GM12878 (cell line): ENCODE measurements around the gene MITF. TPM values are rescaled to one million over a fixed set of nuclear protein-coding genes. Genes with fewer than 3 reads are reported as not detected.

ENCODE experiments used
- ATAC-seq: fragments of 200-7000 bp; cut with Tn5 transposase; 3 replicates; pipeline ENCODE4 v1.9.1; 2020; ENCODE audit warnings: mild to moderate bottlenecking, moderate library complexity
- BruUV-seq: library from RNA; stranded (reverse); fragments of 400-500 nt; replicated peaks from 2 replicates; lab custom pipeline; 2021; lab: Mats Ljungman, UMichigan
- CTCF ChIA-PET: fragments of 300-600 bp; sonication (Branson Sonifier 250); formaldehyde crosslinking; extraction: SDS; loops from one replicate; lab custom pipeline; 2021; ENCODE audit warnings: inconsistent platforms; lab: Yijun Ruan, JAX
- POLR2A ChIA-PET: fragments of 350-600 bp; formaldehyde crosslinking; extraction: SDS; loops from one replicate; lab custom pipeline; 2021; ENCODE audit warnings: inconsistent platforms; lab: Charles Lee
- RAD21 ChIA-PET: fragments of 300-600 bp; sonication (Branson Sonifier 250); formaldehyde crosslinking; loops from one replicate; lab custom pipeline; 2023; ENCODE audit warnings: antibody characterized with exemption; ENCODE audit not compliant: unreplicated experiment; lab: Charles Lee
- SMC1A ChIA-PET: fragments of 300-600 bp; sonication (Branson Sonifier 250); formaldehyde crosslinking; loops from one replicate; lab custom pipeline; 2023; ENCODE audit not compliant: unreplicated experiment, uncharacterized antibody; lab: Charles Lee
- DNase-seq: peaks from one replicate; pipeline ENCODE4 v3.0.0-alpha.2; 2011; ENCODE audit warnings: low read depth, low spot score
- FAIRE-seq: peaks from 3 replicates; lab custom pipeline; 2011; peaks lifted over from hg19 to GRCh38; lab: Jason Lieb, UNC
- H2AFZ ChIP-seq: 2 replicates; pipeline ENCODE4 v1.6.0; 2011; ENCODE audit warnings: low read depth, low read length, control low read depth; ENCODE audit not compliant: control insufficient read depth
- H3K27ac ChIP-seq: 2 replicates; pipeline ENCODE4 v1.5.1; 2011; ENCODE audit warnings: control low read depth; ENCODE audit not compliant: control insufficient read depth, insufficient read depth
- H3K27me3 ChIP-seq, 2 experiments: replicated peaks in 1 of 2; 2 replicates each; pipeline versions ENCODE4 v1.6.0 to v1.6.1; 2011; ENCODE audit warnings: low read length in 1 of 2; ENCODE audit not compliant: control insufficient read depth in 2 of 2, insufficient read depth in 2 of 2
- H3K36me3 ChIP-seq, 2 experiments: 2 replicates each; pipeline ENCODE4 v1.5.1; 2011; ENCODE audit warnings: low read length in 1 of 2; ENCODE audit not compliant: control insufficient read depth in 2 of 2, insufficient read depth in 2 of 2
- H3K4me1 ChIP-seq: 2 replicates; pipeline ENCODE4 v1.6.1; 2011; ENCODE audit warnings: mild to moderate bottlenecking, low read length, moderate library complexity, mixed read lengths; ENCODE audit not compliant: control insufficient read depth, insufficient read depth
- H3K4me2 ChIP-seq: 2 replicates; pipeline ENCODE4 v1.6.0; 2011; ENCODE audit warnings: control low read depth; ENCODE audit not compliant: control insufficient read depth, insufficient read depth
- H3K4me3 ChIP-seq: fragments of 200-600 bp; sonication (generic); 2 replicates; pipeline ENCODE4 v1.5.1; 2016
- H3K79me2 ChIP-seq: 2 replicates; pipeline ENCODE4 v1.6.0; 2011; ENCODE audit warnings: low read length; ENCODE audit not compliant: control insufficient read depth, insufficient read depth
- H3K9ac ChIP-seq: 2 replicates; pipeline ENCODE4 v1.8.0; 2011; ENCODE audit warnings: low read length, control low read depth, mixed read lengths; ENCODE audit not compliant: control insufficient read depth, insufficient read depth
- H3K9me3 ChIP-seq: replicated peaks from 3 replicates; pipeline ENCODE4 v1.5.1; 2011; ENCODE audit warnings: mild to moderate bottlenecking, low read length; ENCODE audit not compliant: control insufficient read depth, insufficient read depth
- H4K20me1 ChIP-seq: 2 replicates; pipeline ENCODE4 v1.6.0; 2011; ENCODE audit not compliant: control insufficient read depth, insufficient read depth
- ASH2L ChIP-seq: fragments of 300-600, 200-600 bp; sonication (generic); IDR thresholded peaks from 2 replicates; pipeline ENCODE4 v1.6.1; 2017; ENCODE audit warnings: low read depth, mild to moderate bottlenecking, borderline replicate concordance
- CREB1 ChIP-seq: IDR thresholded peaks from 2 replicates; pipeline ENCODE4 v1.6.1; 2012; ENCODE audit warnings: low read depth, mild to moderate bottlenecking, inconsistent platforms
- HDGF ChIP-seq: fragments of 450-650 bp; IDR thresholded peaks from 2 replicates; pipeline ENCODE4 v1.6.1; 2016; ENCODE audit warnings: antibody characterized with exemption
- MTA3 ChIP-seq: IDR thresholded peaks from 2 replicates; pipeline ENCODE4 v1.6.1; 2012; ENCODE audit warnings: low read length, inconsistent platforms, borderline replicate concordance
- MXI1 ChIP-seq: fragments of 150-350 bp; IDR thresholded peaks from 2 replicates; pipeline ENCODE4 v1.6.1; 2011; ENCODE audit warnings: low read depth, mild to moderate bottlenecking, inconsistent platforms, low read length, improper control_type of control experiment
- NR2C2 ChIP-seq: IDR thresholded peaks from 2 replicates; pipeline ENCODE4 v1.6.1; 2011; ENCODE audit warnings: borderline replicate concordance, low read depth; ENCODE audit not compliant: control insufficient read depth, insufficient read length
- PRDM15 ChIP-seq: fragments of 450-650 bp; formaldehyde crosslinking; IDR thresholded peaks from 2 replicates; pipeline ENCODE4 v1.4.0; 2020; ENCODE audit warnings: mild to moderate bottlenecking, moderate library complexity
- RAD51 ChIP-seq: fragments of 450-650 bp; IDR thresholded peaks from 2 replicates; pipeline ENCODE4 v1.6.1; 2016; ENCODE audit warnings: moderate library complexity, mild to moderate bottlenecking, inconsistent platforms
- RCOR1 ChIP-seq: conservative IDR thresholded peaks from 2 replicates; pipeline ENCODE4 v1.6.1; 2012; ENCODE audit warnings: low read depth, low read length, improper control_type of control experiment
- RELA ChIP-seq: fragments of 450-650 bp; IDR thresholded peaks from 2 replicates; pipeline ENCODE4 v1.8.0; 2014; ENCODE audit warnings: borderline replicate concordance; ENCODE audit not compliant: partially characterized antibody
- RFX5 ChIP-seq: IDR thresholded peaks from 2 replicates; pipeline ENCODE4 v1.6.1; 2011; ENCODE audit warnings: low read depth, low read length, improper control_type of control experiment
- SMAD1 ChIP-seq: fragments of 450-650 bp; IDR thresholded peaks from 2 replicates; pipeline ENCODE4 v1.6.1; 2018; ENCODE audit warnings: mild to moderate bottlenecking, low read depth; ENCODE audit not compliant: partially characterized antibody
- YBX1 ChIP-seq: fragments of 450-650 bp; IDR thresholded peaks from 2 replicates; pipeline ENCODE4 v1.6.1; 2016; ENCODE audit warnings: antibody characterized with exemption
- ZNF217 ChIP-seq: fragments of 450-650 bp; IDR thresholded peaks from 2 replicates; pipeline ENCODE4 v1.6.1; 2017; ENCODE audit warnings: antibody characterized with exemption, mild to moderate bottlenecking
- WGBS: methylation state at CpG from one replicate; pipeline ENCODE4 v1.1.6; 2016; ENCODE audit warnings: low lambda C conversion rate; ENCODE audit not compliant: insufficient replicate concordance, insufficient coverage; ENCODE audit errors: missing lambda C conversion rate; 5-methylcytosine and 5-hydroxymethylcytosine counted together
- in situ Hi-C: fragments of 300-500 bp; cut with MboI; formaldehyde crosslinking; loops from 9 replicates; pipeline ENCODE4 v1.14.3; 2018; ENCODE audit warnings: mixed read lengths
- intact Hi-C: fragments of 100-400 bp; cut with micrococcal nuclease; formaldehyde crosslinking; loops from one replicate; pipeline ENCODE4 v1.14.2; 2022; ENCODE audit not compliant: unreplicated experiment
- polyA plus RNA-seq, 11 experiments: library from polyadenylated mRNA; depleted of rRNA in 4 of 11; unstranded in 6 of 11; stranded (reverse) in 5 of 11; fragments of >200 nt; fragmentation: Nextera tagmentation in 4 of 11; fragmentation: Illumina TruSeq in 1 of 11; extraction: Ambion mirVana in 4 of 11; extraction: Trizol in 1 of 11; gene quantifications; 1 replicate in 1 of 11; 2 replicates in 10 of 11; pipeline versions ENCODE4 v1.2.1 to v1.2.3, GENCODE V29; 2011 to 2016; ENCODE audit warnings: inconsistent platforms in 2 of 11, missing spikeins in 2 of 11, low read depth in 1 of 11
- total RNA-seq, 4 experiments: library from RNA; depleted of rRNA in 3 of 4; stranded (reverse); fragments of >200 nt in 3 of 4; fragmentation: Illumina TruSeq in 1 of 4; extraction: Trizol in 1 of 4; gene quantifications; 2 replicates each; pipeline versions ENCODE4 v1.2.1 to v1.2.3, GENCODE V29; 2013 to 2021

MITF gene
- total and polyA plus RNA-seq, 10 of the 15 experiments (the other 5 are each of a cell fraction or from before 2014, with no cell fraction given), result under 0.01 to 0.90 (median 0.06) TPM; not detected in 3

GRCh38 chr3:69809076-69809835 is 70.0 kb downstream of the MITF start:
- ChIA-PET CTCF (no interaction called here), RAD21 (no interaction called here), SMC1A (interaction anchor here (1.2 to 1.4 kb wide), 2 partner anchors 16 to 27 kb away, joined by 3 to 4 read pairs; no protein-coding TSS in a partner anchor), POLR2A (no interaction called here)
- TF ChIP-seq MXI1, result no peak
- TF ChIP-seq ZNF217, result no peak
- TF ChIP-seq YBX1, result no peak
- no peak for TF ChIP-seq PRDM15
- TF ChIP-seq HDGF, result no peak
- no peak for TF ChIP-seq RELA
- no peak for TF ChIP-seq RCOR1
- TF ChIP-seq RAD51, result no peak
- TF ChIP-seq SMAD1, result no peak
- TF ChIP-seq CREB1, result no peak
- no peak for TF ChIP-seq RFX5
- no peak for TF ChIP-seq ASH2L
- no peak for TF ChIP-seq NR2C2
- no peak for TF ChIP-seq MTA3
- Histone ChIP-seq H3K9me3 (no peaks in the 10 kb centered on the region), H3K4me2 (no peak overlapping the region), H3K79me2 (no peaks in the 10 kb centered on the region), H4K20me1 (no peaks in the 10 kb centered on the region), H3K4me1 (no peaks in the 10 kb centered on the region), H3K36me3 (no peaks in the 10 kb centered on the region), H3K9ac (no peak overlapping the region), H3K4me3 (no peak overlapping the region), H2AFZ (no peak overlapping the region), H3K27ac (no peak overlapping the region), H3K27me3 (no peaks in the 10 kb centered on the region)
- ATAC-seq, result no peak
- intact Hi-C loops, result no loop called here
- BruUV-seq, result no TSS peak
- 78% methylated on average over 1 of the region's 1 CpG for WGBS
- DNase-seq, result no peak
- no peak for FAIRE-seq
- in situ Hi-C loops, result no loop called here
